Kidney (tissue), 14 donors: Measurements from ENCODE around the gene RAD51B. TPM values are rescaled to one million over a fixed set of nuclear protein-coding genes. Genes with fewer than 3 reads are reported as not detected.

ENCODE experiments used
- DNase-seq, 5 donors: peaks; one replicate each; pipeline ENCODE4 v3.0.0-alpha.2; 2013 to 2020
- FAIRE-seq: peaks from 2 replicates; lab custom pipeline; 2012; peaks lifted over from hg19 to GRCh38; lab: Jason Lieb, UNC
- H3K27ac ChIP-seq, 2 donors: one replicate each; pipeline ENCODE4 v1.7.0; 2013; ENCODE audit warnings: low read depth in 2 of 2, low read length in 2 of 2, inconsistent platforms in 1 of 2
- H3K27me3 ChIP-seq: one replicate; pipeline ENCODE4 v1.7.1; 2013; ENCODE audit warnings: low read length, inconsistent platforms; ENCODE audit not compliant: control insufficient read depth, insufficient read depth
- H3K36me3 ChIP-seq, 3 donors: one replicate each; pipeline versions ENCODE4 v1.7.0 to v1.7.1; 2013; ENCODE audit warnings: low read length in 3 of 3, control low read depth in 1 of 3, inconsistent platforms in 1 of 3; ENCODE audit not compliant: insufficient read depth in 3 of 3, control insufficient read depth in 2 of 3
- H3K4me1 ChIP-seq, 3 donors: one replicate each; pipeline versions ENCODE4 v1.7.0 to v1.7.1; 2013; ENCODE audit warnings: low read length in 3 of 3, inconsistent platforms in 1 of 3, low read depth in 1 of 3; ENCODE audit not compliant: control insufficient read depth in 2 of 3, insufficient read depth in 2 of 3
- H3K4me3 ChIP-seq, 3 donors: one replicate each; pipeline versions ENCODE4 v1.7.0 to v1.8.1; 2013; ENCODE audit warnings: low read length in 3 of 3, control low read depth in 1 of 3, inconsistent platforms in 1 of 3
- H3K9ac ChIP-seq, 3 donors: one replicate each; pipeline versions ENCODE4 v1.7.0 to v1.7.1; 2013; ENCODE audit warnings: low read length in 3 of 3, control low read depth in 1 of 3, inconsistent platforms in 1 of 3
- H3K9me3 ChIP-seq, 3 donors: one replicate each; pipeline versions ENCODE4 v1.7.0 to v1.7.1; 2013; ENCODE audit warnings: low read length in 3 of 3, control low read depth in 1 of 3, inconsistent platforms in 1 of 3; ENCODE audit not compliant: control insufficient read depth in 2 of 3, insufficient read depth in 1 of 3
- intact Hi-C: fragments of 100-400 bp; cut with DNase I; formaldehyde crosslinking; loops from one replicate; pipeline ENCODE4 v1.11.1; 2022
- polyA plus RNA-seq: library from polyadenylated mRNA; stranded (reverse); fragments of 350-450 nt; fragmentation: Illumina TruSeq; extraction: RNeasy Lipid Tissue Mini Kit (QIAGEN cat#74804); gene quantifications from one replicate; pipeline ENCODE4 v1.2.3, GENCODE V29; 2014; ENCODE audit warnings: low read depth, low replicate concordance; ENCODE audit not compliant: insufficient read depth
- total RNA-seq: library from RNA; stranded (reverse); fragmentation: NEBNext Ultra II Directional; extraction: Animal tissue kit (Norgen Biotek cat#: 25700); gene quantifications from one replicate; pipeline ENCODE4 v1.2.1, GENCODE V29; 2021
- TF ChIP-seq, protein P1 (sequence below): IDR thresholded peaks from 3 replicates; pipeline ENCODE4 v1.5.1; 2012; ENCODE audit warnings: mild to moderate bottlenecking, moderate library complexity, borderline replicate concordance; ENCODE audit not compliant: insufficient read depth; ENCODE audit errors: extremely low read depth
- donor health status: control.
- donor health status: control.
- donor health status: control.
- donor health status: control.
- donor health status: control.
- donor health status: DM: yes; HTN: yes; CAD: no.
- donor health status: Normal renal cell carcinoma (clear cell type).

RAD51B gene
- total and polyA plus RNA-seq, 2 donors from 2014 or later, result 6.9 to 18.0 TPM

DNA sequence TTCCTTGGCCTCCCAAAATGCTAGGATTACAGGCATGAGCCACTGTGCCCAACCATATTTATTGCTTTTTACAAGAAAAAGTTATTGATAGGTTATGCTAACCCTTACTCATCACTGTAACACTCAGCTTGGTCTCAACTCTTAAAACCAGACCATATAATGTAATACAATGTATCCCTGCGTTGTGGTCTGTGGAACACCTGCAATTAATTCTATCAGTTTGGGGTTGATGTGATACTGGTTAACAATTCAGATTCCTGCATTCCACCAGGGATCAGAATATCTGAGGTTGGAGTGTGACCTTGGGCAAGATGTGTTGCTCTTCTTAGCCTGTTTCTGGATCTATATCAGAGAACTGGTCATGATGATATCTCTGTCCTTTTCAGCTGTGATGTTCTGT lies 419.0 kb downstream of the RAD51B start:
- Histone ChIP-seq H3K27ac (no peak overlapping the region), H3K4me1 (peaks cover 6 to 8% (median 7%) of the 10 kb centered on the region in 3 donors), H3K9ac (no peak overlapping the region), H3K4me3 (no peak overlapping the region), H3K9me3 (no peaks in the 10 kb centered on the region), H3K36me3 (no peaks in the 10 kb centered on the region), H3K27me3 (no peaks in the 10 kb centered on the region)
- intact Hi-C loops, result no loop called here
- DNase-seq (no peak), FAIRE-seq (no peak)
- TF ChIP-seq, protein P1, sequence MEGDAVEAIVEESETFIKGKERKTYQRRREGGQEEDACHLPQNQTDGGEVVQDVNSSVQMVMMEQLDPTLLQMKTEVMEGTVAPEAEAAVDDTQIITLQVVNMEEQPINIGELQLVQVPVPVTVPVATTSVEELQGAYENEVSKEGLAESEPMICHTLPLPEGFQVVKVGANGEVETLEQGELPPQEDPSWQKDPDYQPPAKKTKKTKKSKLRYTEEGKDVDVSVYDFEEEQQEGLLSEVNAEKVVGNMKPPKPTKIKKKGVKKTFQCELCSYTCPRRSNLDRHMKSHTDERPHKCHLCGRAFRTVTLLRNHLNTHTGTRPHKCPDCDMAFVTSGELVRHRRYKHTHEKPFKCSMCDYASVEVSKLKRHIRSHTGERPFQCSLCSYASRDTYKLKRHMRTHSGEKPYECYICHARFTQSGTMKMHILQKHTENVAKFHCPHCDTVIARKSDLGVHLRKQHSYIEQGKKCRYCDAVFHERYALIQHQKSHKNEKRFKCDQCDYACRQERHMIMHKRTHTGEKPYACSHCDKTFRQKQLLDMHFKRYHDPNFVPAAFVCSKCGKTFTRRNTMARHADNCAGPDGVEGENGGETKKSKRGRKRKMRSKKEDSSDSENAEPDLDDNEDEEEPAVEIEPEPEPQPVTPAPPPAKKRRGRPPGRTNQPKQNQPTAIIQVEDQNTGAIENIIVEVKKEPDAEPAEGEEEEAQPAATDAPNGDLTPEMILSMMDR, result no peak

DNA sequence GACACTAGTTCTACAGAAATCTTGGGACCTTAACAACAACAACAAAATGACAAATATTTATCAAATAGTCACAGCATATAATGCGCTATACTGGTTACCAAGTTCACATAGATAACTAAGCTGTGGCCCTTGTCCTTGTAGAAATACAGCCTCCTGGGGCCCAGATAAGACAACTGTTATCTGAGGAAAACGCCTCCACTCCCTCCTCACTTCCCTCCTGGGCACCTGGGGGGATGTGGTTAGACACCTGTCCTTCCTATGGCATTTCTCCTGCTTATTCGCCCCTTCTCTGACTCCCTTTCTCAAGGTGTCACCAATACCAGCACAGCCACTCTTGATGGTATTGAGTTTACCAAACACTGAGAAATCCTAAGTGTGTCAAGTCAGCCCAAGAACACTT lies 419.4 kb downstream of the RAD51B start:
- intact Hi-C loops, result no loop called here
- no peak for DNase-seq
- H3K4me1 ChIP-seq, result peaks cover 2 to 8% (median 4%) of the 10 kb centered on the region in 3 donors
- no peak overlapping the region for H3K9ac ChIP-seq
- H3K27ac ChIP-seq, result no peak overlapping the region
- no peaks in the 10 kb centered on the region for H3K9me3 ChIP-seq
- no peaks in the 10 kb centered on the region for H3K27me3 ChIP-seq
- H3K4me3 ChIP-seq, result no peak overlapping the region
- no peaks in the 10 kb centered on the region for H3K36me3 ChIP-seq
- FAIRE-seq, result no peak
- TF ChIP-seq, protein P1, result no peak

DNA sequence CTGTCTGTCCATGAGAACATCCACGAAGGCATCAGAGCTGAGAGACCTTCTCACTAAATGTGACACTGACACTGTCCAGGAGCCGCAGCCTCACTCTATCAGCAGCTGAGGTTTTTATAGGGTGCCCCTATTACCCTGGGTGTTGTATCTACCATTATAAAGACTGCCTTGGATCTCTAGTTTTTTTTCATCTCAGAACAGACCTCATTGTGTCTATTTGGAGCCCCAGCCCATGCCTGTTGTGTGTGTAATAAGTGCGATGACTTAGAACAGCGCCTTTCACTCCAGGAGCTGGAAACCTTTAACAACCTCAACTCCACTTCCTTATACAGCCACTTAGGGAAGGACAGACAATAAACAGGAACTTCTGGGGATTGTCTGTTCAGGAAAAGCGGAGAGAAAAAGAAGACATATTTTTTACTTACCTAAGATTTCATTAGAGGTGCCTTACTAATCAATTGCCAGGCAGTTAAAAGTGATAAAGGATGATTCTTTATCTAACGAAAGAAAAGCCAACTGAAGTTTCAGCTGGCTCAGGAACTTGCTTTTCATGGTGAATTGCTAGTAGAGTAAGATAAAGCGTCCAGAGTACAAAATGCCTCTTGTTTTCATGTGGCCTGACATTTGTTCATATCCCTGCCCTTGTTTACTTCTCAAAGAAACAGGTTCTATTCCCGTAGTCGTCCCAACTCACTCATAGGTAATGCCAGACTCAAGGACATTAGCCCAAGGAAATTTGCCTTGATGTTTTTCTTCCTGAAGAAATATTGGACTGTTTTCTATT lies 420.6 kb downstream of the RAD51B start:
- FAIRE-seq (no peak), DNase-seq (no peak)
- no peaks in the 10 kb centered on the region for H3K9me3 ChIP-seq
- H3K4me1 ChIP-seq, result peaks cover under 1 to 11% (median 9%) of the 10 kb centered on the region in 3 donors
- TF ChIP-seq, protein P1, result no peak
- H3K27ac ChIP-seq, result peak overlapping the region in 1 of 2 donors; percentile 44
- H3K9ac ChIP-seq, result no peak overlapping the region
- no peaks in the 10 kb centered on the region for H3K27me3 ChIP-seq
- intact Hi-C loops, result loop anchor here (10.0 kb wide), 1 partner anchor 575 kb away; no protein-coding TSS in a partner anchor
- no peaks in the 10 kb centered on the region for H3K36me3 ChIP-seq
- no peak overlapping the region for H3K4me3 ChIP-seq
